ENCODE data around the gene FRAT1. TPM values are rescaled to one million over a fixed set of nuclear protein-coding genes. Genes with fewer than 3 reads are reported as not detected.
"Not testable (repeated sequence)": the region's sequence is repeated elsewhere in the genome, so short reads cannot be mapped to it uniquely, and the experiment has no call there.

The FRAT1 gene
- total RNA-seq, 1 experiment from 2014 or later = 2.1 TPM

- peaks cover 16% of the 10 kb centered on the region for H3K4me1 Mint-ChIP-seq (ENCODE audit: low read depth, unreplicated experiment)
- TF ChIP-seq, protein P1, sequence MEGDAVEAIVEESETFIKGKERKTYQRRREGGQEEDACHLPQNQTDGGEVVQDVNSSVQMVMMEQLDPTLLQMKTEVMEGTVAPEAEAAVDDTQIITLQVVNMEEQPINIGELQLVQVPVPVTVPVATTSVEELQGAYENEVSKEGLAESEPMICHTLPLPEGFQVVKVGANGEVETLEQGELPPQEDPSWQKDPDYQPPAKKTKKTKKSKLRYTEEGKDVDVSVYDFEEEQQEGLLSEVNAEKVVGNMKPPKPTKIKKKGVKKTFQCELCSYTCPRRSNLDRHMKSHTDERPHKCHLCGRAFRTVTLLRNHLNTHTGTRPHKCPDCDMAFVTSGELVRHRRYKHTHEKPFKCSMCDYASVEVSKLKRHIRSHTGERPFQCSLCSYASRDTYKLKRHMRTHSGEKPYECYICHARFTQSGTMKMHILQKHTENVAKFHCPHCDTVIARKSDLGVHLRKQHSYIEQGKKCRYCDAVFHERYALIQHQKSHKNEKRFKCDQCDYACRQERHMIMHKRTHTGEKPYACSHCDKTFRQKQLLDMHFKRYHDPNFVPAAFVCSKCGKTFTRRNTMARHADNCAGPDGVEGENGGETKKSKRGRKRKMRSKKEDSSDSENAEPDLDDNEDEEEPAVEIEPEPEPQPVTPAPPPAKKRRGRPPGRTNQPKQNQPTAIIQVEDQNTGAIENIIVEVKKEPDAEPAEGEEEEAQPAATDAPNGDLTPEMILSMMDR (IDR thresholded peaks at IDR 0.05; ENCODE audit: unreplicated experiment) = no peak
- intact Hi-C loops (cut with micrococcal nuclease; ENCODE audit: unreplicated experiment) = no loop called here
- peak overlapping the region; percentile 27 for H3K27ac Mint-ChIP-seq (ENCODE audit: unreplicated experiment)
- H3K27me3 Mint-ChIP-seq (ENCODE audit: unreplicated experiment) = no peaks in the 10 kb centered on the region
- no peak overlapping the region for H3K4me3 Mint-ChIP-seq (ENCODE audit: low read depth, unreplicated experiment)
- DNase-seq = no peak
- no peaks in the 10 kb centered on the region for H3K9me3 Mint-ChIP-seq (ENCODE audit: low read depth, unreplicated experiment)
- CTCF ChIA-PET = no interaction called here
- peaks cover 21% of the 10 kb centered on the region for H3K36me3 Mint-ChIP-seq (ENCODE audit: insufficient read depth, unreplicated experiment)
- BruUV-seq (replicated peaks) = no TSS peak
Observed at GRCh38 chr10:97336446-97336845, 17.4 kb downstream of the FRAT1 start.

DNA sequence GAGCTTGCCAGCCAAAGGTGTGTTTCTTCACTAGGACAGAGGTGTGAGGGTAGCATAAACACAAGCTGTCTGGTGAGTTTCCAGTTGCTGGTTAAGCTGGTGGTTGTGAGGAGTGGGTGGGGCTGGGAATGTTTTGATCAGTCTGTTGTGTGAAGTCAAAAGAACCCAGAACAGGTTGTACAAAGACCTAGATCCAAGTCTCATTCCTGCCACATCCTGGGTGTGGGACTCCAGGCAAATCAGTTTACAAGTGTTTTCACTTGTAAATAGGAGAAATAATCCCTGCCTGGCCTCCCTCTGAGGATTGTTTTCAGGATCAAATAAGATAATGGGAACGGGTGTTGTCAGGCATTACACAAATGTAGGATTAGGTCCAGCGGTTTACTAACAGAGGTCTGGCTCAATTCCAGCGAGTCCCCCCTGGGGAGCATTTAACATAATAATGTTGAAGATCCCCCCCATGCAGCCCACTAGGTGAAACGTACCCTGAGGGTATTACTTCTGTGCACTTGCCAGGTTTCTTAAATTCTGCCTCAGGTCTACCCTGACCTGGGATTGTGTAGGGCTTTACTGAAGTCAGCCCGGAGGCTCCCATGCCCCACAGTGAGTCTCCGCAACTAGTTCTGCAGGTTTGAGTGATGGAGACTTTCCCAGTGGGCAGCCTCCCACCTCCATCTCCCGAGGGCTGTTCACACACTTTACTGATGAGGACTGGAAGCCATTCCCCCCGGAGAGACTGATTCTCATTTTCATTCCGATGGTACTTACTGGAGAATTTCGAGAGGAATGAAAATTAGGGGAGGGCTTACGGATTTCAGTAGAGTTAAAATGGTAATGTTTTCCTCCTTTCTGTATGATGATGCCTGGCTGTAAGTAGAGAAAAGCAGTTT, 18.1 kb downstream of the FRAT1 start:
- no peaks in the 10 kb centered on the region for H3K27me3 Mint-ChIP-seq (ENCODE audit: unreplicated experiment)
- TF ChIP-seq, protein P1 (IDR thresholded peaks at IDR 0.05; ENCODE audit: unreplicated experiment) = no peak
- intact Hi-C loops (cut with micrococcal nuclease; ENCODE audit: unreplicated experiment) = no loop called here
- H3K36me3 Mint-ChIP-seq (ENCODE audit: insufficient read depth, unreplicated experiment) = peaks cover 21% of the 10 kb centered on the region
- CTCF ChIA-PET = no interaction called here
- H3K9me3 Mint-ChIP-seq (ENCODE audit: low read depth, unreplicated experiment) = no peaks in the 10 kb centered on the region
- H3K4me1 Mint-ChIP-seq (ENCODE audit: low read depth, unreplicated experiment) = peaks cover 15% of the 10 kb centered on the region
- BruUV-seq (replicated peaks) = no TSS peak
- H3K27ac Mint-ChIP-seq (ENCODE audit: unreplicated experiment) = peak overlapping the region; percentile 27
- peak; percentile 39 for DNase-seq
- no peak overlapping the region for H3K4me3 Mint-ChIP-seq (ENCODE audit: low read depth, unreplicated experiment)

DNA sequence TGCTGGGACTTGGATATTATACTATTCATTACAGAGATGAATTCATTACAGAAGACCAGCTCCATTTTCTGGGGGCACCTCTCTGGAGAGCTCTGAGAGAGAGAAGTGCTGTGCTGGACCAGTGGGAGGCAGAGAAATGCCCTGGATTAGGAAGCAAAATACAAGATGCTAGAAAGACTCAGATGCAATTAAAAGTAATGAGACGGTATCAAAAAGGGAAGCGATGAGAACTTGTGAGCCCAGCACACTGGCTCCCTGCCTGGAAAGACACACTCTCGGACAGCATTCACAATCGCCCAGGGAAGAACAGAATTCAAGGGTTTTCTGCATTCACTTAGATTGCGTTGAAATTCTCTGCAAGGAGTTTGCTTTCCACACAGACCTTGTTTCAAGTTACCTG, 19.0 kb downstream of the FRAT1 start:
- no TSS peak for BruUV-seq (replicated peaks)
- TF ChIP-seq, protein P1 (IDR thresholded peaks at IDR 0.05; ENCODE audit: unreplicated experiment) = no peak
- Mint-ChIP-seq H3K4me3 (ENCODE audit: low read depth, unreplicated experiment) (no peak overlapping the region), H3K36me3 (ENCODE audit: insufficient read depth, unreplicated experiment) (peaks cover 15% of the 10 kb centered on the region), H3K27me3 (ENCODE audit: unreplicated experiment) (no peaks in the 10 kb centered on the region), H3K27ac (ENCODE audit: unreplicated experiment) (no peak overlapping the region), H3K4me1 (ENCODE audit: low read depth, unreplicated experiment) (peaks cover 6% of the 10 kb centered on the region), H3K9me3 (ENCODE audit: low read depth, unreplicated experiment) (no peaks in the 10 kb centered on the region)
- no peak for DNase-seq
- CTCF ChIA-PET = no interaction called here
- intact Hi-C loops (cut with micrococcal nuclease; ENCODE audit: unreplicated experiment) = no loop called here

DNA sequence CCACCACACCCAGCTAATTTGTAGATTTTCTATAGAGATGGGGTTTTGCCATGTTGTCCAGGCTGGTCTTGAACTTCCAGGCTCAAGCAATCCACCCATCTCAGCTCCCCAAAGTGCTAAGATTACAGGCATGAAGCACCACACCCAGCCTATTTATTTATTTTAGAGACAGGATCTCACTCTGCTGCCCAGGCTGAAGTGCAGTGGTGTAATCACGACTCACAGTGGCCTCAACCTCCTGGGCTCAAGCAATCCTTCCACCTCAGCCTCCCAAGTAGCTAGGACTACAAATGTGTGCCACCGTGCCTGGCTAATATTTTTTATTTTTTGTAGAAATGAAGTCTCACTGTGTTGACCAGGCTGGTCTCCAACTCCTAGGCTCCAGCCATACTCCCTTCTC, 22.3 kb downstream of the FRAT1 start:
- no peaks in the 10 kb centered on the region for H3K36me3 Mint-ChIP-seq (ENCODE audit: insufficient read depth, unreplicated experiment)
- DNase-seq = no peak
- H3K4me1 Mint-ChIP-seq (ENCODE audit: low read depth, unreplicated experiment) = no peaks in the 10 kb centered on the region
- TF ChIP-seq, protein P1 (IDR thresholded peaks at IDR 0.05; ENCODE audit: unreplicated experiment) = no peak
- H3K27ac Mint-ChIP-seq (ENCODE audit: unreplicated experiment) = no peak overlapping the region
- no TSS peak for BruUV-seq (replicated peaks)
- CTCF ChIA-PET = no interaction called here
- no peaks in the 10 kb centered on the region for H3K9me3 Mint-ChIP-seq (ENCODE audit: low read depth, unreplicated experiment)
- no peak overlapping the region for H3K4me3 Mint-ChIP-seq (ENCODE audit: low read depth, unreplicated experiment)
- intact Hi-C loops (cut with micrococcal nuclease; ENCODE audit: unreplicated experiment) = no loop called here
- H3K27me3 Mint-ChIP-seq (ENCODE audit: unreplicated experiment) = no peaks in the 10 kb centered on the region

DNA sequence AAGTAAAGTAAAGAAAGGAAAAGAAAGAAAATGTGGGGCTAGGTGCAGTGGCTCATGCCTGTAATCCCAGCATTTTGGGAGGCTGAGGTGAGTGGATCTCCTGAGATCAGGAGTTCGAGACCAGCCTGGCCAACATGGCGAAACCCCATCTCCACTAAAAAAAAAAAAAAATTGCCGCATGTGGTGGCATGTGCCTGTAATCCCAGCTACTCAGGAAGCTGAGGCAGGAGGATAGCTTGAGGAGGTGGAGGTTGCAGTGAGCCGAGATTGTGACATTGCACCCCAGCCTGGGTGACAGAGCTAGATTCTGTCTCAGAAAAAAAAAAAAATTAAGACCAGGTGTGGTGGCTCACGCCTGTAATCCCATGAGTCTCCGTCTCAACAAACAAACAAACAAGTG, 24.6 kb downstream of the FRAT1 start:
- CTCF ChIA-PET; H3K4me3 Mint-ChIP-seq (ENCODE audit: low read depth, unreplicated experiment); DNase-seq; intact Hi-C loops (cut with micrococcal nuclease; ENCODE audit: unreplicated experiment); H3K9me3 Mint-ChIP-seq (ENCODE audit: low read depth, unreplicated experiment); H3K27me3 Mint-ChIP-seq (ENCODE audit: unreplicated experiment); H3K27ac Mint-ChIP-seq (ENCODE audit: unreplicated experiment); H3K36me3 Mint-ChIP-seq (ENCODE audit: insufficient read depth, unreplicated experiment); BruUV-seq (replicated peaks); H3K4me1 Mint-ChIP-seq (ENCODE audit: low read depth, unreplicated experiment): not testable (repeated sequence)

Measured in Calu3 (cell line).